Measurements from ENCODE around the gene LINC00237.

The LINC00237 gene

GRCh38 chr20:21147593-21147992 is 41.4 kb upstream of the LINC00237 start:
- TF ChIP-seq CTCF (IDR thresholded peaks at IDR 0.05), result no peak
- no peaks in the 10 kb centered on the region for H3K27me3 ChIP-seq
- no peaks in the 10 kb centered on the region for H3K9me3 ChIP-seq
- no peak overlapping the region for H3K4me3 ChIP-seq (ENCODE audit: low read depth in 1 of 2, low read length in 1 of 2)
- H3K4me1 ChIP-seq (ENCODE audit: control insufficient read depth in 1 of 2, insufficient read depth in 1 of 2, low read depth in 1 of 2, low read length in 1 of 2), result no peaks in the 10 kb centered on the region
- no peak overlapping the region for H3K27ac ChIP-seq
- H3K36me3 ChIP-seq, result no peaks in the 10 kb centered on the region

GRCh38 chr20:21146215-21146614 is 40.1 kb upstream of the LINC00237 start:
- H3K9me3 ChIP-seq, result no peaks in the 10 kb centered on the region
- no peak overlapping the region for H3K27ac ChIP-seq
- H3K4me1 ChIP-seq (ENCODE audit: control insufficient read depth in 1 of 2, insufficient read depth in 1 of 2, low read depth in 1 of 2, low read length in 1 of 2), result no peaks in the 10 kb centered on the region
- no peaks in the 10 kb centered on the region for H3K27me3 ChIP-seq
- peaks cover 3% of the 10 kb centered on the region for H3K36me3 ChIP-seq
- no peak for TF ChIP-seq CTCF (IDR thresholded peaks at IDR 0.05)
- H3K4me3 ChIP-seq (ENCODE audit: low read depth in 1 of 2, low read length in 1 of 2), result no peak overlapping the region

- H3K4me1 ChIP-seq (ENCODE audit: control insufficient read depth in 1 of 2, insufficient read depth in 1 of 2, low read depth in 1 of 2, low read length in 1 of 2), result no peaks in the 10 kb centered on the region
- no peaks in the 10 kb centered on the region for H3K9me3 ChIP-seq
- H3K27me3 ChIP-seq, result no peaks in the 10 kb centered on the region
- no peak overlapping the region for H3K27ac ChIP-seq
- TF ChIP-seq CTCF (IDR thresholded peaks at IDR 0.05), result no peak
- H3K36me3 ChIP-seq, result peaks cover 6% of the 10 kb centered on the region
- H3K4me3 ChIP-seq (ENCODE audit: low read depth in 1 of 2, low read length in 1 of 2), result no peak overlapping the region
Observed at GRCh38 chr20:21145424-21145823, 39.3 kb upstream of the LINC00237 start.

GRCh38 chr20:21143194-21143890 is 37.2 kb upstream of the LINC00237 start:
- H3K4me1 ChIP-seq (ENCODE audit: control insufficient read depth in 1 of 2, insufficient read depth in 1 of 2, low read depth in 1 of 2, low read length in 1 of 2), result no peaks in the 10 kb centered on the region
- no peak overlapping the region for H3K27ac ChIP-seq
- no peak for TF ChIP-seq CTCF (IDR thresholded peaks at IDR 0.05)
- no peaks in the 10 kb centered on the region for H3K9me3 ChIP-seq
- H3K27me3 ChIP-seq, result no peaks in the 10 kb centered on the region
- no peak overlapping the region for H3K4me3 ChIP-seq (ENCODE audit: low read depth in 1 of 2, low read length in 1 of 2)
- H3K36me3 ChIP-seq, result peaks cover 8% of the 10 kb centered on the region

- TF ChIP-seq CTCF (IDR thresholded peaks at IDR 0.05), result no peak
- Histone ChIP-seq H3K4me1 (ENCODE audit: control insufficient read depth in 1 of 2, insufficient read depth in 1 of 2, low read depth in 1 of 2, low read length in 1 of 2) (no peaks in the 10 kb centered on the region), H3K4me3 (ENCODE audit: low read depth in 1 of 2, low read length in 1 of 2) (no peak overlapping the region), H3K9me3 (no peaks in the 10 kb centered on the region), H3K27me3 (no peaks in the 10 kb centered on the region), H3K27ac (no peak overlapping the region), H3K36me3 (peaks cover 11% of the 10 kb centered on the region)
Observed at GRCh38 chr20:21141825-21142224, 35.7 kb upstream of the LINC00237 start.

Measured in neutrophil (primary cell).